Fibroblast of skin of abdomen (primary cell): Measurements from ENCODE around the gene CNOT11.
"Not testable (repeated sequence)": the region's sequence is repeated elsewhere in the genome, so short reads cannot be mapped to it uniquely, and the experiment has no call there.

Experiments
- DNase-seq: peaks from one replicate; pipeline ENCODE4 v3.0.0-alpha.2; 2013

CNOT11 gene

DNA sequence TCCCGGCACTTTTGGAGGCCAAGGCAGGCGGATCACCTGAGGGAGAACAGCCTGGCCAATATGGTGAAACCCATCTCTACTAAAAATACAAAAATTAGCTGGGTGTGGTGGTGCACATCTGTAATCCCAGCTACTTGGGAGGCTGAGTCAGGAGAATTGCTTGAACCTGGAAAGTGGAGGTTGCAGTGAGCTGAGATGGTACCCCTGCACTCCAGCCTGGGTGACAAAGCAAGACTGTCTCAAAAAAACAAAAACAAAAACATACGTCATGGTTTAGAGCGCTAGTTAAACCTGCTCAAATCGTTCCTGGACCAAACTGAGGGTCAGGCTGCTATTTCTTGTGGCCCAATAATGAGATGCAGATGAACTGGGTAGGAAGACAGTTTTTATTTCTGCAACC lies 7.2 kb upstream of the CNOT11 start:
- not testable (repeated sequence) for DNase-seq

- DNase-seq, result not testable (repeated sequence)
Measured at GRCh38 chr2:101248756-101249155, 3.9 kb upstream of the CNOT11 start.

DNA sequence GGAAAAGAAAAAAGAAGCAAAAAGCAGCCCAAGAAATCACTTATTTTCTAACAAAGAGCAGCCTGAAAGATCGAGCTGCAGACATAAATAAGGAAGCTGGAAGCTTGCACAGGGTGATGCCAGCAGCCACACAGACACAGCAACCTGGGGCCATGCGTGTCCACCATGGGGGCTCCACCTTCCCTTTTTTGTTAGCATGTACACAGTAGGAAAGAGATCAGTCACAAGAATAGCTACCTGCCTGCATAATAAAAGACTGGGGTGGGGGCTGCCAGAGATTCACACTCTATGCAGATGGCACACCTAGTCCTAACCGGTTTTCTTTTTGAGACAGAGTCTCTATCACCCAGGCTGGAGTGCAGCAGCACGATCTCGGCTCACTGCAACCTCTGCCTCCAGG lies 2.9 kb upstream of the CNOT11 start:
- DNase-seq, result no peak

GRCh38 chr2:101251246-101251781 lies 1.4 kb upstream of the CNOT11 start:
- not testable (repeated sequence) for DNase-seq

DNA sequence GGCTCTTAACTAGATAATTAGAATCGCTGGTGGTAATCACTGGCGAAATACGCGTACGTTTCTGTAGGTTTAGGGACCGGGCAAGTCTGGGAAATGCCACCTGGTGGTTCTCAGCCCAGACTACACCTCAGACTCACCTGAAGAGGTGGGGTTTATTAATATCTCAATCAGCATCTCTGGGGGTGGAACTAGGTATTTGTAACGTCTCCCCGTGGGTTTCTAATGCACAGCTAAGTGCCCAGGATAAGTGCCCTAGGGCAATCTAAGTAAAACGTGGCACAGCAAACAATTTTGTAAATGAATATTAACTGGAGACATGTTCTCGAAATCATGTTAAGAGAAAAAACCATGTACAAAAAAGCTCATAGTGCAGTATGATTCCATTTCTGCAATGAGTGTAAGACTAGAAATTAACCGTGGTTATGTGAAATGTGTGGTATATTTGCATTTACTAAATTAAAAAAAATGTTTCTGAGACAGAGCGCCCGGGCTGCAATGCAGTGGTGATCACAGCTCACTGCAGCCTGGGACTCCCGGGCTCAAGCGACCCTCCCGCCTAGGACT lies 760 bp upstream of the CNOT11 start:
- no peak for DNase-seq

DNA sequence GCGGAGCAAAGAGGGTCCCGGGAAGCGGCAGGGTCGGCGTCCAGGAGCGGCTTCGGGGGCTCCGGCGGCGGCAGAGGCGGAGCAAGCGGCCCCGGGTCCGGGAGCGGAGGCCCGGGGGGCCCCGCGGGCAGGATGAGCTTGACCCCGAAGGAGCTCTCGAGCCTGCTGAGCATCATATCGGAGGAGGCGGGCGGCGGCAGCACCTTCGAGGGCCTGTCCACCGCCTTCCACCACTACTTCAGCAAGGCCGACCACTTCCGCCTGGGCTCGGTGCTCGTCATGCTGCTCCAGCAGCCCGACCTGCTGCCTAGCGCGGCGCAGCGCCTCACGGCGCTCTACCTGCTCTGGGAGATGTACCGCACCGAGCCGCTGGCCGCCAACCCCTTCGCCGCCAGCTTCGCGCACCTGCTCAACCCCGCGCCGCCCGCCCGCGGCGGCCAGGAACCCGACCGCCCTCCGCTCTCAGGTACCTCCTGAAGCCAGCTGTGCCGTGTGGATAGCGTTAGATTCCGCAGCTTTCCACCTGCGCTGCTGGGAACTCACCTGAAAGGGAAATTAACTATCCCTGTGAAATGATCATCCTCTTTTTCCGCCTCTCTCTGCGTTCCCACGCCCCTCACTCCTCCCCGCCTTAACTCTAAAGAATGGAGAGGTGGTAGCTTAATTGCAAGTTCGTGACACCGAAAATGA lies 472 bp downstream of the CNOT11 start:
- DNase-seq, result peak; percentile 52

DNA sequence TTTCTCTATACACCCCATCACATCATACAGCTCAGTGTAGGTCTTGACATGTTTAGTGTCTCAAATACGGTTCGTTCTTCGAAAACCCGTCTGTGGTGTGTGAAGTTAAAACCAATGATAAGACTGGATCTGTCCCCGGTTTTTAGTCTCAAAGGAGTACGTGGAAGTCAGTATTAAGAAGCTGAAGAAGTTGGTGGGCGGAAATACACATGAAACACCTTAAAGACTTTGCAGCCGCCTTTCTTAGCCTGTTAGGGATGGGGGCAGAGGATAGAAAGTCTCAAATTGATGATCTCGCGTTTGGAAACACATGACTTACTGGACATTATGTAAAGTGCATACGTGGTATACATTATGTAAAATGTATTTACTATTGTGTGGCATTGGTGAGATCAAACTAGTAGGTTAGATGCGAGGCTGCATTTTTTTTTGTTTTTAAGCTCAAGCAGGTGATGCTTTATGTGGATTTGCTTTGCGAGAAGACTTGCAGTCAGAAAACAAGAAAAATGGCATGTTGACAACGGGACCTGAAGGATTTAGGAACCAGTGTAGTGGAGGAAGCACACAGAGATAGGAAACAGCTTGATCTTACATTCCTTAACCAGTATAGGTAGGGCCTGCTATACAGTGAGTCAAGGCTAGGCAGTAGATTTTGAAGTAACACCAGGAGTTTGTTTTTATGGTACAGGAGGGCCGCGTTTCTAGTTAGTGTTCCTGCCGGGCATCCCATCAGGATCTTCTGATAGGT lies 1.2 kb downstream of the CNOT11 start:
- DNase-seq, result no peak

DNA sequence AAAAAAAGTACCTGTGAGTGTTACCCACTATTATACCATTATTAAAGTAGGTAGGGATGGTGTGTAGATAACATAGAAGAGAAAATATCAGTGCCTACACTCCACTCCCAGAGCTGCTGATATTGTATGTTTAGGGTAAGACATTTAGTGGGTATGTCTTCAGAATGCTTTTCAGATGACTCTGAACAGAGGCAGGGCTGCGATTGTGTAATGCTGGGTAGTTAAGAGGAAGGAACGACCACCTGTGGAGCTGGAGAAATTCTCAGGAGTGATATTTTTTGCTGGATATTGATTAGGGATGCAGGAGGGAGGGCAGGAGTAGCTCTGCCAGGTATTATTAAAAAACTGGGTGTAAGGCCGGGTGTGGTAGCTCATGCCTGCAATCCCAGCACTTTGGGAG lies 2.8 kb downstream of the CNOT11 start:
- DNase-seq, result peak; percentile 9

- no peak for DNase-seq
Measured at GRCh38 chr2:101256316-101256715, 3.6 kb downstream of the CNOT11 start.

GRCh38 chr2:101258804-101259203 lies 6.1 kb downstream of the CNOT11 start:
- DNase-seq, result no peak

DNA sequence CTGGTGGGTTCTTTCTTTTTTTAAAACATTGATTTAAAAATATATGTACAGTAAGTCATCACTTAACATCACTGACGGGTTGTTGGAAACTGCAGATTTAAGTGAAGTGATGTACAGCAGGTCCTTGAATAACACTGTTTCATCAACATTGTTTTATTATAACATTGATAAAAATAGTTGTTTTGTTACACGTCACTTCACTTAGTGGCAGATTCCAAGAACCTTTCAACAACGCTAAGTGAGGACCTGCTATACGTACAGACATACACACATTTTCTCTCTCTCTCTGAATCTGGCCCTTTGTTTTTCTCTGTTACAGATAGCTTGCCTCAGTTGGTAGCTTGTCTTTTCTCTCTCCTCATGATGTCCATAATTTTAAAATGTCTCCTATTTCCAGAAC lies 9.5 kb downstream of the CNOT11 start:
- no peak for DNase-seq

GRCh38 chr2:101263377-101263800 lies 10.7 kb downstream of the CNOT11 start:
- DNase-seq, result no peak

DNA sequence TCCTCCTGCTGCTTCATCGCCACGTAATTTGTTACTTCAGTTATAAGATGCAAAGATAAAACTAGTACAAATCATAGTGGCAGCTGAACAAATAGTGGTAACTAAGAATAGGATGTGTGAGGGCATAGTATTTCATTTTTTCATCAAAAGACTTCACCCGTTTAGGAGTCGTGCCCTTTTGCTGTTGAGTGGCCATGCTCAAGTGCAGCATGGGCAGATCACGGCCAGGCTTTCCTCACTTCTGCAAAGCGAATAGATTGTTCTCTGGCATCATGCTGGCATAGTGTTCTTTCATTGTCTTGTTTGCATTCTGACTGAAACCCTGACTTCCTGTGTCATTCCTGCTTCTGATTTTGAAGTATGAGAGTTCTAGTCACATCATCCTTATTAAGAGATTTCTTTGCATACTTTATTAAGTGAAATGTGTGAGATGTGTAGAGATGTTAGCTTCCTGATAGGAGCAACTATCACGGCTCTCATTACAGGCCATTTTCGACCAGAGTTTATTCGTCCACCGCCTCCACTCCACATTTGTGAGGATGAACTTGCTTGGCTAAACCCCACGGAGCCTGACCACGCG lies 11.8 kb downstream of the CNOT11 start:
- DNase-seq, result no peak

- DNase-seq, result no peak
Measured at GRCh38 chr2:101265893-101266499, 13.3 kb downstream of the CNOT11 start.

- no peak for DNase-seq
Measured at GRCh38 chr2:101267671-101268656, 15.3 kb downstream of the CNOT11 start.

GRCh38 chr2:101270700-101271259 lies 18.1 kb downstream of the CNOT11 start:
- DNase-seq, result no peak

DNA sequence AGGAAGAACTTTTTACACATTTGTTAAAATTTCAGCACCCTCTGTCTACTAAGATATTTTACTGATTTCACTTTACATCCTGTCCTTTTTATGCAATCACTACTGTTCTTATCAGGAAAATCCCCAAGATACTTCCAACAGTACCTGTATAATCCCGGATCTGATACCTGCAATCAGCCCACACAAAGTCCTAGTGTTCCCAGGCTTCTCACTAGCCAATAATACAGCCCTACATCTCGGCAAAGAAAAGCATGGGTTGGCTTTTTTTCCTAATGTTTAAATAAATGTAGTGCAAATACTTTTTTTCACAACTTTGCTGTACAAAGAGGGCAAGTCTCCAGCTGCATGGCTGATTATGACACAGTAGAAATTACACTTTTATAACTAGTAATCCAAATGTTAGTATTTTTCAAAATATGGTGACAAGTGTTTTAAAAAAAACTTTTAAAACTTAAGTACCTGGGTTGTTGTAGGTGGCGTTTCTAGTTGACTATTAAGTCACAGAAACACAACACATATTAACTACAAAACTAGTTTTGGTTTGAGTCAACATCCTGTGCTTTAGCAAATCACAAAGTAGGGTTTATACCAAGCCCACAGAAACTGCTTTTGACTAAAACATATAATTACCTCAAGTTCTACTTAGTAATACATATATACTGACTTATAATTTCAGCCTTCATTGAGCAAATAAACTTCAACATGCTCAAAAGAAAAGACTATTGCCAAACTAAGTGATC lies 19.5 kb downstream of the CNOT11 start:
- DNase-seq, result no peak

DNA sequence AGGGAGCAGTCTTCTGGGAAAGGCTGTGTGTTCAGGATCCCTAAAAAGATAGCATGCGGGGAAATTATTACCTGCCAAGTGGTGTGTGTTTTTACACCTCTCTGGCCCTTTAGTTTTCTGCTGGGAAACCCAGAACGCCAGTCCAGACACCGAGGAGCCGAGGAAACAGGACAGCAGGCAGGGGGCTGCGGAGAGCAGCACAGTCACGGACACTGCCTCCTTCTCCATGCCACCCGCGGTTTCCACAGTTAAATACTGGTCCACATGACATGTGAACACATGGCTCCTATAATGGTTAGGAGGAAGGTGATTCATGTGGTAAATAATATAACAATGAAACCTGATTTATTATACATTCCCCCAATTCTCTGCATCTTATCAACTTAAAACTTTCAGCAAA lies 20.4 kb downstream of the CNOT11 start:
- no peak for DNase-seq

GRCh38 chr2:101274142-101274541 lies 21.5 kb downstream of the CNOT11 start:
- DNase-seq, result no peak

- no peak for DNase-seq
Measured at GRCh38 chr2:101277111-101277510, 24.4 kb downstream of the CNOT11 start.
